ENCODE measurements around the gene SOX18.

GRCh38 chr20:64041781-64042053 lies 7.7 kb downstream of the SOX18 start:
- TF ChIP-seq, protein P1, sequence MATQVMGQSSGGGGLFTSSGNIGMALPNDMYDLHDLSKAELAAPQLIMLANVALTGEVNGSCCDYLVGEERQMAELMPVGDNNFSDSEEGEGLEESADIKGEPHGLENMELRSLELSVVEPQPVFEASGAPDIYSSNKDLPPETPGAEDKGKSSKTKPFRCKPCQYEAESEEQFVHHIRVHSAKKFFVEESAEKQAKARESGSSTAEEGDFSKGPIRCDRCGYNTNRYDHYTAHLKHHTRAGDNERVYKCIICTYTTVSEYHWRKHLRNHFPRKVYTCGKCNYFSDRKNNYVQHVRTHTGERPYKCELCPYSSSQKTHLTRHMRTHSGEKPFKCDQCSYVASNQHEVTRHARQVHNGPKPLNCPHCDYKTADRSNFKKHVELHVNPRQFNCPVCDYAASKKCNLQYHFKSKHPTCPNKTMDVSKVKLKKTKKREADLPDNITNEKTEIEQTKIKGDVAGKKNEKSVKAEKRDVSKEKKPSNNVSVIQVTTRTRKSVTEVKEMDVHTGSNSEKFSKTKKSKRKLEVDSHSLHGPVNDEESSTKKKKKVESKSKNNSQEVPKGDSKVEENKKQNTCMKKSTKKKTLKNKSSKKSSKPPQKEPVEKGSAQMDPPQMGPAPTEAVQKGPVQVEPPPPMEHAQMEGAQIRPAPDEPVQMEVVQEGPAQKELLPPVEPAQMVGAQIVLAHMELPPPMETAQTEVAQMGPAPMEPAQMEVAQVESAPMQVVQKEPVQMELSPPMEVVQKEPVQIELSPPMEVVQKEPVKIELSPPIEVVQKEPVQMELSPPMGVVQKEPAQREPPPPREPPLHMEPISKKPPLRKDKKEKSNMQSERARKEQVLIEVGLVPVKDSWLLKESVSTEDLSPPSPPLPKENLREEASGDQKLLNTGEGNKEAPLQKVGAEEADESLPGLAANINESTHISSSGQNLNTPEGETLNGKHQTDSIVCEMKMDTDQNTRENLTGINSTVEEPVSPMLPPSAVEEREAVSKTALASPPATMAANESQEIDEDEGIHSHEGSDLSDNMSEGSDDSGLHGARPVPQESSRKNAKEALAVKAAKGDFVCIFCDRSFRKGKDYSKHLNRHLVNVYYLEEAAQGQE (IDR thresholded peaks at IDR 0.05; ENCODE audit: insufficient read depth in 1 of 2, low read depth in 2 of 2, low read length in 2 of 2) = no peak
- TF ChIP-seq POLR2AphosphoS5 (IDR thresholded peaks at IDR 0.05; ENCODE audit: low read depth, low read length) = no peak
- TF ChIP-seq TAF1 (IDR thresholded peaks at IDR 0.05; ENCODE audit: borderline replicate concordance, insufficient read depth, low read length) = no peak
